Thyroid gland (tissue), 4 donors: ENCODE results near the gene ABCA2. TPM values are rescaled to one million over a fixed set of nuclear protein-coding genes. Genes with fewer than 3 reads are reported as not detected.

Experiments
- DNase-seq, 2 donors: peaks; one replicate each; pipeline ENCODE4 v3.0.0-alpha.2; 2019
- H3K27ac ChIP-seq, 3 donors: fragments of 200-600 bp; sonication (generic); 1 replicate in 2 of 3; 2 replicates in 1 of 3; pipeline ENCODE4 v1.5.1; 2016 to 2019; ENCODE audit warnings: mild to moderate bottlenecking in 1 of 3, moderate library complexity in 1 of 3
- H3K27me3 ChIP-seq: fragments of 200-600 bp; sonication (generic); one replicate; pipeline ENCODE4 v1.5.1; 2019
- H3K36me3 ChIP-seq, 2 donors: fragments of 200-600 bp; sonication (generic); one replicate each; pipeline ENCODE4 v1.5.1; 2016 to 2019
- H3K4me1 ChIP-seq, 2 donors: fragments of 200-600 bp; sonication (generic); one replicate each; pipeline ENCODE4 v1.5.1; 2017 to 2019
- H3K4me3 ChIP-seq, 3 donors: fragments of 200-600 bp; sonication (generic); replicated peaks in 1 of 3; 1 replicate in 2 of 3; 2 replicates in 1 of 3; pipeline ENCODE4 v1.5.1; 2016; ENCODE audit warnings: mild to moderate bottlenecking in 1 of 3
- H3K9me3 ChIP-seq: fragments of 200-600 bp; sonication (generic); one replicate; pipeline ENCODE4 v1.5.1; 2017
- CTCF ChIP-seq, 6 experiments: fragments of 200-600 bp in 3 of 6; fragments of 450-650 bp in 3 of 6; sonication (generic) in 3 of 6; IDR thresholded peaks; one replicate each; pipeline ENCODE4 v1.5.1; 2016 to 2019; ENCODE audit warnings: antibody characterized with exemption in 6 of 6, mild to moderate bottlenecking in 2 of 6, inconsistent platforms in 1 of 6, moderate library complexity in 1 of 6
- POLR2A ChIP-seq, 2 donors: fragments of 450-650 bp; IDR thresholded peaks; one replicate each; pipeline ENCODE4 v1.6.1; 2017; ENCODE audit warnings: antibody characterized with exemption in 2 of 2, mild to moderate bottlenecking in 2 of 2, moderate library complexity in 1 of 2
- WGBS, 2 donors: methylation state at CpG; one replicate each; pipeline ENCODE4 v1.1.5; 2017; 5-methylcytosine and 5-hydroxymethylcytosine counted together
- intact Hi-C: fragments of 100-400 bp; cut with DNase I; formaldehyde crosslinking; loops from one replicate; pipeline ENCODE4 v1.15.1; 2023
- total RNA-seq, 4 donors: library from RNA; depleted of rRNA; stranded (reverse); fragments of >200 nt; gene quantifications; one replicate each; pipeline ENCODE4 v1.2.3, GENCODE V29; 2016

The ABCA2 gene
- total RNA-seq, 4 donors from 2014 or later, result 36.8 to 59.7 (median 50.2) TPM

DNA sequence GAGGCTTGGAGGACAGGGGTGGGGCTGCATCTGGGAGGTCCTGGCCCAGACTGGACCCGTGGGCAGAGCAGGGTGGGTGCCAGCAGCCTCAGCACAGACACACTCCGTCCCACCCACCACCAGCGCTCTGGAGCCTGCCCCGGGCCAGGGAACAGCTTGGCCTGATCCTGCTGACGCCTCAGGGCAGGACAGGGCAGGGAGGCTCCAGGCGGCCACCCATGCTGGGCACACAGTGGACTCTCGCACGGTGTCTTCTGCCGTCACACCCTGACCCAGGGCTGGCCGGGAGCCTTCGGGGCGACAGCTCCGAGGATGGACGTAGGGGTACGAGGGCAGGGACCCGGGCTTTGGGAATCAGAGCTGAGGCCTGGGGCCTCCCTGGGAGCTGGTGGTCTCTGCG, 58.9 kb downstream of the ABCA2 start:
- no peaks in the 10 kb centered on the region for H3K27me3 ChIP-seq

DNA sequence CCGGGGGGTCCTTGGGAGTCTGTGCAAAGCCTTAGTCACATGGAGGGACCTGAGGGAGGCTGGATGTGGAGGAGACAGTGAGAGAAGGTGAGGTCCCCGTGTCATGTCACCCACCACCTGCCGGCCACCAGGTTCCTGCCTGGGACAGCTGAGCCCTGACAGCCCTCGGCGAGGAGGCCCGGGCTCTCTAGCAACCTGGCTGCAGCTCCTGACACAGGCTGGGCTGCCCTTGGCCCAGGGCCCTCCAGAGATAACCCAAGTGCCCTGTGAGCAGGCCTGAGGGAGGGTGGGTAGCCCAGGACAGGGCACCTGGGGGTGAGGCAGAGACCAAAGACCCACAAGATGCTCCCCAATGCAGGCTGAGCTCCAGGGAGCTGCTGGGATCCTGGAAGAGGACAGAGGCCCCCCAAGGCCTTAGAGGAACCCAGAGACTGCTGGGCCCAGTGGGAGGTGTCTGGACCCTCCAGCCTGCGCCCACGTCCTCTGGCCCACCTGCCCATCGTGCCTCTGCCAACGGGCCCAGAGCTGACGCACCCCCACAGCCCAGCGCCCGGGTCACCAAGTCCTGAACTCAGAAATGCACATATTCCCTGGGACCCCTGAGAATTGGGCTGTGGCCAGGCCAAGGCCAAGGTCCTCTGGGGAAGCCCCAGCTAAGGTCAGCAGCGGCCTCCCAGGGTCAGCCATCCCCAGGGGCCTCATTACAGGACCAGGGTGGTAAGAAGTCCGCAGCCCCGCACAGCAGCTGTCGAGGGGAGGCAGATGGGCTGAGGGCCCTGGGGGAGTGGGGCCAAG, 59.5 kb downstream of the ABCA2 start:
- no peak overlapping the region for H3K27ac ChIP-seq
- WGBS, 2 donors, result 77 to 80% methylated on average over 1 to 12 of the region's 17 CpGs
- DNase-seq, result no peak

More for the DNA sequence above, 58.9 kb downstream of the ABCA2 start:
- H3K9me3 ChIP-seq, result no peaks in the 10 kb centered on the region
- no peaks in the 10 kb centered on the region for H3K36me3 ChIP-seq
- TF ChIP-seq POLR2A (IDR thresholded peaks at IDR 0.05), result no peak
- TF ChIP-seq CTCF (IDR thresholded peaks at IDR 0.05), result no peak
- intact Hi-C loops, result no loop called here
- 83% methylated on average over 2 of the region's 17 CpGs; no CpG with 5 or more reads in 1 of the 2 donors for WGBS, 2 donors
- H3K4me1 ChIP-seq, result peaks cover 0 to 8% of the 10 kb centered on the region in 2 donors
- H3K27ac ChIP-seq, result no peak overlapping the region
- DNase-seq, result no peak
- H3K4me3 ChIP-seq, result no peak overlapping the region

GRCh38 chr9:136965771-136966484, 62.1 kb downstream of the ABCA2 start:
- 23 to 28% methylated on average over 23 of the region's 23 CpGs for WGBS, 2 donors
- Histone ChIP-seq H3K4me1 (peaks cover 2 to 15% of the 10 kb centered on the region in 2 donors), H3K4me3 (no peak overlapping the region), H3K27me3 (no peaks in the 10 kb centered on the region), H3K36me3 (no peaks in the 10 kb centered on the region), H3K9me3 (no peaks in the 10 kb centered on the region), H3K27ac (no peak overlapping the region)
- intact Hi-C loops, result no loop called here
- TF ChIP-seq POLR2A (IDR thresholded peaks at IDR 0.05) (no peak), CTCF (IDR thresholded peaks at IDR 0.05) (no peak)
- DNase-seq, result peak in 1 of 2 donors; percentile 35

More for the DNA sequence above, 59.5 kb downstream of the ABCA2 start:
- no peak for TF ChIP-seq POLR2A (IDR thresholded peaks at IDR 0.05)
- no peak for TF ChIP-seq CTCF (IDR thresholded peaks at IDR 0.05)
- Histone ChIP-seq H3K27me3 (no peaks in the 10 kb centered on the region), H3K36me3 (no peaks in the 10 kb centered on the region), H3K9me3 (no peaks in the 10 kb centered on the region), H3K4me3 (no peak overlapping the region), H3K4me1 (peaks cover 0 to 8% of the 10 kb centered on the region in 2 donors)
- intact Hi-C loops, result no loop called here

DNA sequence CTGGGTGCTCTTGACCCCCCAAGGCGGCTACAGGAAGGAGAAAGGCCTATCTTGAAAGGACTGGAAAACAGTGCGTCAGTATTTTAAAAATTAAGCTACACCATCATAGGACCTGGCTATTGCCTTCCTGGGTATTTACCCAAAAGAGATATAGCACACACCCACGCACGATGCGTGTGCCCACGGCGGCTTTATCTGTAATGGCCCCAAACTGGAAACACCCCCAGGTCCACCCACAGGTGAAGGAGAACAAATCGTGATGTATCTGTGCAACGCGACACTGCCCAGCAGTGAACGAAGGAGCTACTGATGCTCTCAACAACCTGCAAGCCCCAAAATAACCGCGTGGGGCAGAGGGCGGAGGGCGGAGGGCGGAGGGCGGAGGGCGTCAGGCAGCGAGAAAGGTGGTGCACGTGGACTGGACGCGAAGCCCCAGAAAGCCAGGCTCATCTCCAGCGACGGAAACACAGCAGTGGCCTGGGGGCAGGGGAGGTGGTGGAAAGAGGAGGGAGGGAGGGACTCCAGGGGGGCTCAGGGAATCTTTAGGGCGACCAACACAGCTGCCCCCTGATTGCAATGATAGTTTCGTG, 63.1 kb downstream of the ABCA2 start:
- Histone ChIP-seq H3K27ac (no peak overlapping the region), H3K4me1 (peaks cover 4 to 21% of the 10 kb centered on the region in 2 donors), H3K36me3 (no peaks in the 10 kb centered on the region), H3K27me3 (no peaks in the 10 kb centered on the region), H3K4me3 (no peak overlapping the region), H3K9me3 (no peaks in the 10 kb centered on the region)
- WGBS, 2 donors, result 86 to 87% methylated on average over 26 of the region's 26 CpGs
- TF ChIP-seq CTCF (IDR thresholded peaks at IDR 0.05) (no peak), POLR2A (IDR thresholded peaks at IDR 0.05) (no peak)
- no peak for DNase-seq
- intact Hi-C loops, result no loop called here
